Measurements from ENCODE around the gene TUBAL3.

DNA sequence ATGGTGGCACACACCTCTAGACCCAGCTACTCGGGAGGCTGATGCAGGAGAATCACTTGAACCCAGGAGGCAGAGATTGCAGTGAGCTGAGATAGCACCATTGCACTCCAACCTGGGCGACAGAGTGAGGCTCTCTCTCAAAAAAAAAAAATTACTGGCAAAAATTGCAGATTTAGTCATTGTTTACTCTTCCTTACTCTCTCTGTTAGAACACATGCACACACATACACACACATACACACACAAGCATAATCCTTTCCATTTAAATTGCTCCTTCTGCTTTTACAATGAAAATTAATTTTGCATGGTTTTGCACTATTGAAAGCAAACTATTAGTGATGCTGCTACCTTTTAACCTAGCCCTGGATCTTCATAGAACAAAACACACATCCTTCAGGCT, 55.3 kb downstream of the TUBAL3 start:
- TF ChIP-seq NFE2L1 (CRISPR knock-in tag; IDR thresholded peaks at IDR 0.05) (no peak), NR2C2 (CRISPR knock-in tag; IDR thresholded peaks at IDR 0.05) (no peak)

All from WTC11 (cell line).